HG02678 (cell line): ENCODE data around the gene FAR1.
"Not testable (repeated sequence)": the region's sequence is repeated elsewhere in the genome, so short reads cannot be mapped to it uniquely, and the experiment has no call there.

Experiments
- ATAC-seq: cut with Tn5 transposase; IDR thresholded peaks from one replicate; pipeline ENCODE4 v1.9.1; 2021; ENCODE audit warnings: mild to moderate bottlenecking, moderate library complexity; ENCODE audit not compliant: unreplicated experiment

Gene FAR1, protein sequence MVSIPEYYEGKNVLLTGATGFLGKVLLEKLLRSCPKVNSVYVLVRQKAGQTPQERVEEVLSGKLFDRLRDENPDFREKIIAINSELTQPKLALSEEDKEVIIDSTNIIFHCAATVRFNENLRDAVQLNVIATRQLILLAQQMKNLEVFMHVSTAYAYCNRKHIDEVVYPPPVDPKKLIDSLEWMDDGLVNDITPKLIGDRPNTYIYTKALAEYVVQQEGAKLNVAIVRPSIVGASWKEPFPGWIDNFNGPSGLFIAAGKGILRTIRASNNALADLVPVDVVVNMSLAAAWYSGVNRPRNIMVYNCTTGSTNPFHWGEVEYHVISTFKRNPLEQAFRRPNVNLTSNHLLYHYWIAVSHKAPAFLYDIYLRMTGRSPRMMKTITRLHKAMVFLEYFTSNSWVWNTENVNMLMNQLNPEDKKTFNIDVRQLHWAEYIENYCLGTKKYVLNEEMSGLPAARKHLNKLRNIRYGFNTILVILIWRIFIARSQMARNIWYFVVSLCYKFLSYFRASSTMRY

DNA sequence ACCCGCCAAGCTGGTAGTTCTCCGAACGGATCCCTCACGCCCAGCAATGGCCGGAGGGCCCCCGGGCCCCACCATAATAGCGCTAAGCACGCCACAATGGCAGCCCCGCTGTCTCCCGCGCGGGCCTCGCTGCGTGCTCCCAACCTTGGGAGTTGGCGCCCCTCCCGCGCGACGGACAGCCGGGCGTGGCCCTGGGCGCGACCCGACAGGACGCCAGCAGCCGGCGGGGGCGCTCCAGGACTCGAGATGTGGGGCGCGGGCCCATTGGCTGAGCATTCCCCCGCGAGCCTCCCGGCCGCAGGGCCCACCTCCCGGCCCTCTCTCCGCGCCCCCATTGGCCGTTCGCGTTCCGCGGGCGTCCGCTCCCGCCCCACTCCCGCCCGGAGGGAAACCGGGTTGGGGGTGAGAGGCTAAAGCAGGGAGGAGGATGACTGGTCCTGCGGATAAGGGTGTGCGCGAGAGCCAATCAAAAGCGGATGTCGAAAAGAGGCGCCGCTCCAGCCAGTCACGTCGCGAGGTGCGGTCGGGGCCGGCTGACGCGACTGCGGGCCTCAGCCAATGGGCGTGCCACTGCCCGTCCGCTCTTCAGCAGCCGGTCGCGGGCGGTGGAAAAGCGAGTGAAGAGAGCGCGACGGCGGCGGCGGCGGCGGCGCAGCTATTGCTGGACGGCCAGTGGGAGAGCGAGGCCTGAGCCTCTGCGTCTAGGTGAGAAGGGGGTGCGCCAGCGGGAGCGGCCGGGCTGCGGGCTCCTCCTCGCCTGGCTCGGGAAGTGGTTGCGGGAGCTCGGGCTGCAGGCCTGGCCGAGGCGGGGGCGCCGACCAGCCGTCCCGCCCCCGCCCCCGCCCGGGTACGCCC, at the start of gene FAR1:
Gene FAR1, plus strand, starts transcription at position 567 of the 855 bp plus-strand sequence. CDS start 26,098 bp downstream, outside the sequence.
- peak; percentile 89 for ATAC-seq

DNA sequence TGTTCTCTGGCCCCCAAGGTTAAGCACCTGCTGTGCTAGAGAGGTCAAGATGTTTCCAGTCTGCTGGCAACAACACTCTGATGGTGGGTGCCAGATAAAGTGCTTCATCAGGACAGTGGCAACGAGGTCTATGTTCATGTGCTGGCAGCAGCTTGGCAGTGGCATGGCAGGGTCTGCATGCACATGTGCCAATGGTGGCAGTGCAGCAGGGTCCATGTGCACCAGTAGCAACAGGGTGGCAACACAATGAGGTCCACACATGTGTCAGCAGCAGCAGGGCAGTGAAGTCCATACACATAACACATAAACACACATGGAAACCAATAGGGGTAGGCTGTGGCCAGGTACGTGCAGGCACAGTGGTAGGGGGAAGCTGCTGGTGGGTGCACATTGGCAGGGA, 48.4 kb upstream of the FAR1 start:
- ATAC-seq = no peak

DNA sequence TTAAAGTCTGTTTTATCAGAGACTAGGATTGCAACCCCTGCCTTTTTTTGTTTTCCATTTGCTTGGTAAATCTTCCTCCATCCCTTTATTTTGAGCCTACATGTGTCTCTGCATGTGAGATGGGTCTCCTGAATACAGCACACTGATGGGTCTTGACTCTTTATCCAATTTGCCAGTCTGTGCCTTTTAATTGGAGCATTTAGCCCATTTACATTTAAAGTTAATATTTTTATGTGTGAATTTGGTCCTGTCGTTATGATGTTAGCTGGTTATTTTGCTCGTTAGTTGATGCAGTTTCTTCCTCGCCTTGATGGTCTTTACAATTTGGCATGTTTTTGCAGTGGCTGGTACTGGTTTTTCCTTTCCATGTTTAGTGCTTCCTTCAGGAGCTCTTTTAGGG, 41.6 kb upstream of the FAR1 start:
- not testable (repeated sequence) for ATAC-seq

DNA sequence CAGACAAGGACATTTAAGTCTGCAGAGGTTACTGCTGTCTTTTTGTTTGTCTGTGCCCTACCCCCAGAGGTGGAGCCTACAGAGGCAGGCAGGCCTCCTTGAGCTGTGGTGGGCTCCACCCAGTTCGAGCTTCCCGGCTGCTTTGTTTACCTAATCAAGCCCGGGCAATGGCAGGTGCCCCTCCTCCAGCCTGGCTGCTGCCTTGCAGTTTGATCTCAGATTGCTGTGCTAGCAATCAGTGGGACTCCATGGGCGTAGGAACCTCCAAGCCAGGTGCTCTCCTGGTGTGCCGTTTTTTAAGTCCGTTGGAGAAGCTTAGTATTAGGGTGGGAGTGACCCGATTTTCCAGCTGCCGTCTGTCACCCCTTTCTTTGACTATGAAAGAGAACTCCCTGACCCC, 39.8 kb upstream of the FAR1 start:
- not testable (repeated sequence) for ATAC-seq

DNA sequence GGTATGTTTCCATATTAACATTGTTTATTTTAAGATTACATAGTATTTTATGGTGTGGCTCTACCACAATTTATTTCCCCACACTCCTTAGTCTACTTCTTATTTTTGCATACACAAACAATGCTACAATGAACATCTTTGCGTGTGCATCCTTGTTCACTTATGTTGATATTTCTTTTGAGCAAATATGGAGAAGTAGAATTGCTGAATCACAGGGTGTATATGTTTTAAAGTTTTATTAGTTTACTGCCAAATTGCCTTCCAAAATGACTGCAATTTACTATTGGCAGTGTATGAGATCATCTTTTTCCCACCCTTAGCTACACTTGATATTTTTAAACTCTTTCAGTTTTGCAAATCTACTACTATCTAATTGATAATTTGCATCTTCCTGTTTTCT, 38.7 kb upstream of the FAR1 start:
- no peak for ATAC-seq

DNA sequence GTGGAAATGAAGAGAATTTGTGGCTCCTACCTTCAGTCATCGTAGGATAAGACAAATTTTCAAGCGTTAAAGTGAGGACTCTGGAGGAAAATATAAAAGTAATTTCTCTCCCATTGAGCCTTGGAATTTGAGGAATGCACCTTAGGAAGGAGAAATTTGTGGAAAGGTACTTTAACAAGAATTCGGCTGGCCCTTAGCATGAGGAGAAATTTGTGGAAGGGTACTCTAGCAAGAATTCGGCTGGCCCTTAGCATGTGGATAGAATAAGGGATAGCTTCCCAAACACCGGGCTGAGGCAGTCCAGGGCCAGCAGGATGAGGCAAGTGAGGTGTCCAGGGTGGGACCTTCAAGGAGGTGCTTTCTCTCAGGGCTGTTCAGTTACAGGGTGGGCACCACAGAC, 33.2 kb upstream of the FAR1 start:
- ATAC-seq = no peak

DNA sequence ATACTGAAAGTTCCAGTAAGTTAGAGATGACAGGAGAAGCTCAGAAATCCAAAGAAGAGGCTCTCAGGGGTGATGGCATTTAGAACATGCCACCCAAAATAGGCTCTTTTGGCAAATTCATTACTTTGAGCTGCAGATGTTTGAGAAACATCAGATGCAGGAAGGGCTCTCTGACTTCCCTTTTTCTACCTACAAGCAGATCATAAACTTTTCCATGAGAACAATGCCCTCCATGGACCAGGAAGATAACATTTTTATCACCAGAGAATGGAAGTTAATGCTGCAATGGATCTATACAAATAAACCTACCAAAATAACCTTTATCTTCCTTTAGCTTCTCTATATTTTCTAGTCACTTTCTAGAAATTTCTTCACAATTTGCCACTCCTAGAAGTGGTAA, 32.7 kb upstream of the FAR1 start:
- no peak for ATAC-seq

DNA sequence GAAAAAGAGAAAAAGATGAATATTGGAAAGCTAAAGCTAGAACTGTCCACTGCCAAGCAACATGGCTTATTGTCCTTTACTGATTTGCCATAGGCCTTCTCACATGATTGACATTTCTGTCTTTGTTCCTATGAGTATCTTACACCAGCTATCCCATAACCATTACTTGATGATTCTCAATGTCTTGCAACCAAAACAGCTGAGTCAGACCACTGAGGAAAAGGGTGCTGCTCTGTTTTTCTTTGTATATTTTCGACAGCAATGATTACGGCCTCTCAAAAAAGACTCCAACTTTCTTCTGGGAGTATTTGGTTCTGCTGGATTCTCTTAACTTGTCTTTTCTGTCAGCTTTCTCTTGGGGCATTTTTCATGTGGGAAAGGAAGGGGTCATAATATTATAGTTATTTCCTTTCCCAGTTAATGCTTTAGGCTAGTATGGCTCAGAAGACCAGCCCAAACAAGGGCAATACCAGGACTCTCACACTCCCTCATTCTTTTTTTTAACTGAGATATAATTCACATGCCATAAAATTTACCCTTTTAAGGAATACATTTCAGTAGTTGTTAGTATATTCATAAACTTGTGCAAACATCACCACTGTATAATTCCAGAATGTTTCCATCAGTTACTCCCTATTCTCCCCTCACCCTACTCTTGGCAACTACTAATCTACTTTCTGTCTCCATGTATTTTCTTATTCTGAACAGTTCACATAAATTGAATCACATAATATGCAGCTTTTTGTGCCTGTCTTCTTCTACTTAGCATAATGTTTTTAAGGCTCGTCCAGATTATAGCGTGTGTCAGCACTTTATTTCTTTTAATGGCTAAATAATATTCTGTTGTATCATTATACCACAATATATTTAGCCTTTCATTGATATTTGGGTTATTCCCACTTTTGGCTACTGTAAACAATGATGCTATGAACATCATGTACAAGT, 31.1 kb upstream of the FAR1 start:
- no peak for ATAC-seq

DNA sequence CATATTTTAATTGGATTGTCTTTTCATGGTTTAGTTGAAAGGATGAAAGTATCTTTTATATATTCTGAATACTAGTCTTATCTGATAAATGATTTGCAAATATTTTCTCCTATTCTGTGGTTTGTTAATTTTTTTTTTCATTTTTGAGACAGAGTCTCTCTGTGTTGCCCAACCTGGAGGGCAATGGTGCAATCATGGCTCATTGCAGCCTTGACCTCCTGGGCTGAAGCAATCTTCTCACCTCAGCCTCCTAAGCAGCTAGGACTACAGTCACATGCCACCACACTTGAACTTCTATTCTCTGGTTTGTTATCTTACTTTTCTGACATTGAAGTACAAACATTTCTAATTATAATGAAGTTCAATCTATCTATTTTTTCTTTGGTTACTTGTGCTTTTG, 30.0 kb upstream of the FAR1 start:
- no peak for ATAC-seq

DNA sequence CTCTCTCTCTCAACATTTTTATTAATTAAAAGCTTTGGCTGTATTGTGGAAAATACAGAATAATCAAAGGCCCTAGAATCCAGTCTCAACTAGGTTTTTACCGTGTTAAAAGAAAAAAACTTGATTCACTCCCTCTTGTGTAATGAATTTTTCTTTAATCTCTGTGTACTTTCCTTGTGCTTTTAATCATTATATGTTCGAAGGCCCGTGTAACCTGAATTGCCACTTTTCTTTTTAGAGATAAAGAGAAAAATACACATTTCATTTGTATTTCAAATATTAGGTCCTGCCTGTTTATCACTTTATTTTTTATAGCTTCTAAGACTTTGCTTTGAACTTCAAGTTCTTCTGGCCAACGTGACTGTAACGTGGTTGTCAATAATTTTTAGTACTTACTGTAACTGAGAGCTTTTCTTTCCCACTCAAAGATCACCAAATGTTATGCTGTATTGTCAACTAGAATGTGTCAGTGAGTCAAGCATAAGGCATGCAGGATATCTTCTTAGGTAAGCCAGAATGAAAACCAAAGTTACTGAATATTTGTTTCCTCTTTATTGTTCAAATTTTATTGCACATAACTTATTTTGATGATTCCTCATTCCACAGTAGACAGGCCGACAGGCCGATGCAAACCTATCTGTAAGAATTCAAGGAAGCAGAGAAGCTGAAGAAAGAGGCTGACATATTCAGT, 23.3 kb upstream of the FAR1 start:
- no peak for ATAC-seq

DNA sequence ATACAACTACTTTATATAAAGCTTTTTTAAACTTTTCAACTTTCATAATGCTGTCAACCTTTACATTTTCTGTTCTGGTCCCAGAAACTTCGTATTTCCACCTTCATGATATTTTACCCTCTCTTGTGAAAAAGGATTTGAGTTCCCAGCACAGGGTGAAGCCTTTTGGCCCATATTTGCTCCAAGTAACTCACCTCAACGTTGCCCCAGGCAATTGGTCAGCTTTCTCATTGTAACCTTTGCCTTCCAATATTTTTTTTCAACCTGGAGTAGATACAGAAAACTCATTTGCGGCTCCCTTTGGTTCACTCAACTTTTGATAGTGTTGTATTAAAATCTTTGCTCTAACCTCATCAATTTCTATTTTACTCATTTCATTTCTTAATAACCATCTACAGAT, 21.1 kb upstream of the FAR1 start:
- ATAC-seq = no peak

DNA sequence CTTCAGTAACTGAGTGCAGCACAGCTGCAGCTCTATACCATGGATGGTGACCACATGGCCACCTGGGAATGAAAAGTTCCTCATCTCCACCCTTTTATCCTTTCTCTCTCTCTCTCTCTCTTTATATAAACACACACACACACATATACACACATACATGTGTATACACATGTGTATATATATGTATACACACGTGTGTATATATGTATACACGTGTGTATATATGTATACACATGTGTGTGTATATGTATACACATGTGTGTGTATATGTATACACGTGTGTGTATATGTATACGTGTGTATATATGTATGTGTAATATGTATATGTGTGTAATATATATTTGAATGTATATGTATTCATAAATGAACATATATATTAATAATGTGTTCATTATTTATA, 18.8 kb upstream of the FAR1 start:
- ATAC-seq = no peak

DNA sequence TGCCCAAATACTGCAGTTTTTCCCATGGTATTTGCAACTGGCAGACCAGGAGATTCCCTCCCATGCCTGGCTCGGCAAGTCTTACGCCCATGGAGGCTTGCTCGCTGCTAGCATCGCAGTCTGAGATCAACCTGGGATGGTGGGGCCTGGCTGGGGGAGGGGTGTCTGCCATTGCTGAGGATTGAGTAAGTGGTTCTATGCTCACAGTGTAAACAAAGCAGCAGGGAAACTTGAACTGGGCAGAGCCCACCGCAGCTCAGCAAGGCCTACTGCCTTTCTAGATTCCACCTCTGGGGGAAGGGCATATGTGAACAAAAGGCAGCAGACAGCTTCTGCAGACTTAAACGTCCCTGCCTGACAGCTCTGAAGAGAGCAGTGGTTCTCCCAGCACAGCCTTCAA, 17.0 kb upstream of the FAR1 start:
- not testable (repeated sequence) for ATAC-seq

DNA sequence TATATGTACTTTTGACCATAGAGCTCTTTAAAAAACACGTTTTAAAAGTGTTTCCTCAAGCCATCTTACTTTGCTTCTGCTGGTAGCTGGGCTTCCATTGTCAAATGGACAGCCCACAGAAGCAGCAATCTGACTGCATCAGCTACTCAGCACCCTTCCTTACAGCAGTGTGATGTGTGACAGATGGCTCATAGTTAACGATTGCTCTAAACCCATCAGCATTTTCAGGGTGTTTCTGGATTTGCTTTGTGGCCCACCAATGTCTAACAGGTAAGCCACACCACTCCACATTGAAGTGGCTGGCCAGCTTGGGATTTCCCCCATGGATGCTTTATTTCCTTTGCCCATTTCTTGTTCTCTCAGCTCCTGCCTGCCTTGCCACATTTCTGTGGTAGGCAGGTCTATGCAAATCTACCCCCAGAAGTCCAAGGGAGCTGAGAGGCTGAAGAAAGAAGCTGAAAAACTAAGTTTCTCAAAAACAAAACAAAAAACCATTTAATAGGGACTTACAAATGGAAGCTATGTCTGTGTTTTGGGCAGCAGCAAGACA, 7.3 kb upstream of the FAR1 start:
- ATAC-seq = no peak

DNA sequence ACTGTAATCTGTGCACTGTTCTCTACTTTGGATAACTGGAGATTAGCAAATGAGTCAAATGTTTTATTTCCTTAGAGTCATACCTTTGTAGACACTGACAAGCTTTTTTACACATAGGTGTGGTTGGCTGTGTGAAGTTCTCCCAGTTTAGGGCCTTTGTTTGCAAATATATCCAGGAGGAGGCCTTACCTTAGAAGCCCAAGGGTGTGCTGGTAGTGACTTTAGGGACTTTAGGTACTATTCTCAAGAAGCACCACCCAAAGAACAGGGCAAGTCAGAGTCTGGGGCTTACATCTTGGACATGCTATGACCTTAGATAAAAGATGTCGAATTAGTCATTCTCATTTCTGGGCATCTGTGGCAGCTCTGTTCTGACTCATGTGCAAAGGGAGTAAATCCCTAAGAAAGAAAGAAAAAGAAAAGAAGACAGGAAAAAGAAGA, 4.8 kb upstream of the FAR1 start:
- ATAC-seq = no peak

DNA sequence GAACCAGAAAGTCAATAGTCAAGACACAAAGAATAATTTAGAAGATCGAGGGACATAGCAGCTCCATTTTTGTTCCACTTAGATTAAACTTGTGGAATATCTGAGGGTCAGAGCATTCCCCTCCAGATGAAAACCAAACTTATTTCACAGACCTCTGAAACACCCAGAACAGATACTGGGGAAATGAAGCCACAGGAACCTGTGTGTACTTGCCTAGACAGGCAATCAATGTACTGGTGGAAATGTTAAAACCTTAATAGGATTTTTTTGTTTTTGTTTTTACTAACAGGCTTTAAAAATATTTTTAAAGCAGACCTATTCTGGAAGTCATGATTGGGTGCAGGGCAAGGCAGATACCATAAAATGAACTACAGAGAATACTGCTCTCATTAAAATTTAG, 4.1 kb upstream of the FAR1 start:
- ATAC-seq = no peak

DNA sequence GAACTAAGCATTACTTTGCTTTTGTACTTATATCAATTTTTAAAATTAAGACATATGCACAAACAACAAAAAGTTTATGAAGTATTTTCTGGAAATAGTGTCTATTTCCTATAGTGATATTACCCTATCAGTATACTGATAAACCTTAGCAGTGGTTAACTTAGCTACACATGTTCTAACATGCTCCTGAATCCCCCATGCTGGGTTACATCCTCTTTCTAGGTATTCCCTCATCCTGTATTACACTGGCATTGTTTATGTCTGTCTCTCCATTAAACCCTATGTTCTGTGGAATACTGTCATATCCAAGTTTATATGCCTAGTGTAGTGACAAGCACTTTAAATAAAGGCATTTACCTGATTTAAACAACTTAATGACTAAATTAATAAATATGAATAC, 1.8 kb upstream of the FAR1 start:
- no peak for ATAC-seq

DNA sequence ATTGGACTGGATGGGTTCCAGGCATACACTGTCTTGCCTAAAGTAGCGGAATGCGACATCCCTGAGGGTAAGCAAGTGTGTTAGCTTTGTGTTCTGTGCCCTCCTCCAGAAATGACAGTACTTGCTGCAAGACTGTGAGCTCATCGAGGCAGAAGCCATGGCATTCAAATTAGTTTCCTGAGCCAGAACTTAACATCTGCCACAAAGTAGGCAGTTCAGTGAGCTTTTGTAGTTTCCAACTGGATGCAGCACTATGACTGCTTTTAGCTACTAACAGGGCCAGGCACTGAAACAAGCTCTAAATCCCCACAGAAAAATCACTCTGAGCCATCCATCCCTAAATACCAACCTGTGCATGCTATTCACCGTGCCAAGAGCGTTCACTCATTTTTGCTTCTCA, 1.2 kb upstream of the FAR1 start:
- no peak for ATAC-seq

DNA sequence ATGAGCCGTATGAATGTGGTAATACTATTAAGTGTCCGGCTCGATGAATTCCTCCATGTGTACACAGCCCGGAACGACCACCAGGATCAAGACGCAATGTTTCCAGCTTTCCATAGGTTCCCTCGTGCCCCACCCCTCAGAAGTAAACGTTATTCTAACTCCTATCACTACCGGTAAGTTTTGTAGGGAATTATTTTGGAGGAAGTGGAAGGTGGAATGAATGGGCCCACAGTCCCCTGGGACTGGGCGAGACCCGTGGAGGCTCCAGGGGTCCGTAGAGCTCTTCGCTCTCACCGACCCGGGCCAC, 720 bp upstream of the FAR1 start:
- ATAC-seq = no peak

DNA sequence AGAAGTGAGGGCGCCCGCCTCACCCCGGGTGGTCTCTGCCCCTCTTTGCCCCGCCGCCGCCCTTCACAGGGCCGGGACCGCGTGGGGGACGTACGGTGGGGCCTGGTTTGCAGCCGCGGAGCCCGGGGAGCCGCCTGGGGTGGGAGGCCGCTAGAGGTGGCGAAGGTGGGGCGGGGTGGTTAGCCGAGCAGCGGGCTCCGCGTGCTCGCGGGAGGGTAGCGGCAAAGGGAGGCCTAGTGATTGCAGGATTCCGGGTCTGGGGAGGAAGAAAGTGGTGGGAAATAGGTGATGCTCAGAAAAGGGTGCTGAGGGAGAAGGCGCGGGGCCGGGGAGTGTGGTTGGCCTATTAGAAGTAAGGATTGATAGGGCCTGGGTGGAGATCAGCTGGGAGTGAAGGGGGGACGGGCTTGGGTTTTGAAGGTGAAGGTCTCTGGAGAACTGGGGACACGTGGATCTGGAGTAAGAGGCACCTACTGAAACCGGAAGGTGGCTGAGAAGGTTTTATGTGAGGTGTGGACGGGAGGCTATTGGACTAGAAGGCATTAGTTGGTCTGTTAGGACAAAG, 571 bp downstream of the FAR1 start:
- ATAC-seq = peak; percentile 13
